HEK293T (cell line): Measurements from ENCODE around the gene BICDL1.

Experiments used
- CTCF ChIA-PET: fragments of 350-600 bp; formaldehyde crosslinking; extraction: SDS; loops from one replicate; lab custom pipeline; 2021; ENCODE audit warnings: antibody characterized with exemption, inconsistent platforms; lab: Yijun Ruan, JAX
- POLR2A ChIA-PET: fragments of 350-600 bp; formaldehyde crosslinking; extraction: SDS; loops from one replicate; lab custom pipeline; 2020; ENCODE audit warnings: antibody characterized with exemption, inconsistent platforms; lab: Yijun Ruan, JAX
- DNase-seq: peaks from one replicate; pipeline ENCODE4 v3.0.0; 2012; ENCODE audit warnings: mixed read lengths; ENCODE audit errors: extremely low spot score
- ARNT ChIP-seq: fragments of 450-650 bp; IDR thresholded peaks from 2 replicates; pipeline ENCODE4 v1.6.1; 2017; ENCODE audit warnings: mild to moderate bottlenecking
- BHLHE40 ChIP-seq: fragments of 450-650 bp; IDR thresholded peaks from 2 replicates; pipeline ENCODE4 v1.6.1; 2016; ENCODE audit warnings: mild to moderate bottlenecking, moderate library complexity, borderline replicate concordance
- CTBP1 ChIP-seq: fragments of 450-650 bp; IDR thresholded peaks from 2 replicates; pipeline ENCODE4 v1.6.1; 2016; ENCODE audit warnings: borderline replicate concordance
- ELF4 ChIP-seq: fragments of 450-650 bp; IDR thresholded peaks from 2 replicates; pipeline ENCODE4 v1.6.1; 2017; ENCODE audit warnings: antibody characterized with exemption
- FOXA1 ChIP-seq: fragments of 450-650 bp; IDR thresholded peaks from 2 replicates; pipeline ENCODE4 v1.6.1; 2016; ENCODE audit warnings: mild to moderate bottlenecking
- FOXK2 ChIP-seq: fragments of 450-650 bp; IDR thresholded peaks from 2 replicates; pipeline ENCODE4 v1.6.1; 2016; ENCODE audit warnings: mild to moderate bottlenecking
- FOXM1 ChIP-seq: fragments of 450-650 bp; IDR thresholded peaks from 2 replicates; pipeline ENCODE4 v1.6.1; 2017; ENCODE audit warnings: mild to moderate bottlenecking, borderline replicate concordance
- HDGF ChIP-seq: fragments of 450-650 bp; IDR thresholded peaks from 2 replicates; pipeline ENCODE4 v1.6.1; 2017; ENCODE audit warnings: antibody characterized with exemption, borderline replicate concordance
- L3MBTL2 ChIP-seq: fragments of 450-650 bp; conservative IDR thresholded peaks from 2 replicates; pipeline ENCODE4 v1.6.1; 2016; ENCODE audit warnings: mild to moderate bottlenecking
- LEF1 ChIP-seq: fragments of 450-650 bp; IDR thresholded peaks from 2 replicates; pipeline ENCODE4 v1.6.1; 2017; ENCODE audit warnings: mild to moderate bottlenecking, borderline replicate concordance
- NFRKB ChIP-seq: fragments of 450-650 bp; IDR thresholded peaks from 2 replicates; pipeline ENCODE4 v1.6.1; 2016; ENCODE audit warnings: mild to moderate bottlenecking, moderate library complexity
- SP1 ChIP-seq: fragments of 450-650 bp; IDR thresholded peaks from 2 replicates; pipeline ENCODE4 v1.6.1; 2017
- SUZ12 ChIP-seq: fragments of 450-650 bp; IDR thresholded peaks from 2 replicates; pipeline ENCODE4 v1.6.1; 2016; ENCODE audit warnings: mild to moderate bottlenecking
- TARDBP ChIP-seq: fragments of 450-650 bp; IDR thresholded peaks from 2 replicates; pipeline ENCODE4 v1.6.1; 2016
- ZNF384 ChIP-seq: fragments of 450-650 bp; IDR thresholded peaks from 2 replicates; pipeline ENCODE4 v1.6.1; 2016
- TF ChIP-seq, protein P1 (sequence below): fragments of 450-650 bp; IDR thresholded peaks from 2 replicates; pipeline ENCODE4 v1.6.1; 2016

Gene BICDL1

DNA sequence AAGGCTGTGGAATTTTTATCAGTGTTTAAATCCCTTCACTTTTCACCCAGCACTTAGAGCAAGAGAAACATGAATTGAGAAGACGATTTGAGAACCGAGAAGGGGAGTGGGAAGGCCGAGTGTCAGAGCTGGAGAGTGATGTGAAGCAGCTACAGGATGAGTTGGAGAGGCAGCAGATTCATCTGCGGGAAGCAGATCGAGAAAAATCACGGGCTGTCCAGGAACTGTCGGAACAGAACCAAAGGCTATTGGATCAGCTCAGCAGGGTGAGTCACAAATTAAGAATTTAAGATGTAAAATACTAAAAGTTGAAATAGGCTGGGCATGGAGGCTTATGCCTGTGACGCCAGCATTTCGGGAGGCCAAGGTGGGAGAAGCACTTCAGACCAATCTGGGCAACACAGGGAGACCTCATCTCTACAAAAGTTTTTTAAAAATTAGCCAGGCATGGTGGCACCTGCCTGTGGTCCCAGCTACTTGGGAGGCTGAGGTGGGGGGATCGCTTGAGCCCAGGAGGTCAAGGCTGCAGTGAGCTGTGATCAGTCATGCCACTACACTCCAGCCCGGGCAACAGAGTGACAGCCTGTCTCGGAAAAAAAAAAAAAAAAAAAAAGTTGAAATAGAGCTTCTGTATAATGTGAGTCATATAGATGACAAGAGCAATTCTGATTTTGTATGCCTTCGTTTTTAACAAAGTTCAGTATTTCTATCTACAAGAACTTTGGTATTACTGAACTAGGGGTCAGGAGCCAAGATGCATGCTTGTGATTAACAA is 9.6 kb downstream of the BICDL1 start:
- POLR2A ChIA-PET: no interaction called here
- TF ChIP-seq FOXK2 (no peak), L3MBTL2 (no peak), ARNT (no peak)
- no peak for DNase-seq
- CTCF ChIA-PET: no interaction called here

DNA sequence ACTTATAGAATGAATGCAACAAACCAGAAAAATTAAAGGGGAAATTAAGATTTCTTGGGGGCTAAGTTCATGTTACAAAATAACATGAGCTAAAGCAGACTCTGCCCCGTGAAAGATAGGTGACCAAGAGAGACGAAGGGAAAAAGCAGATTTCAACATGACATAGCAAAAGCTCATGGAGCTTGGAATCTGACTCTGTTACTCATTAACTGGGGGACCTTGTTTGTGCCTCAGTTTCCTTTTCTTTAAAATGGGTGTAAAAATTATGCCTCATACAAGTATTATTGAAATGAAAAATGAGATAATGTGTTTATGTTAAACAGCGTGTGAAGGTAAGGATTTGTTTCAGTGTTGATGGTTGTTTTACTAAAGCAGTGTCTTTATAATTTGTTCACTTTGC is 11.5 kb downstream of the BICDL1 start:
- CTCF ChIA-PET: no interaction called here
- no peak for DNase-seq
- POLR2A ChIA-PET: no interaction called here
- TF ChIP-seq SUZ12 (no peak), NFRKB (no peak), CTBP1 (no peak), ZNF384 (no peak), LEF1 (no peak), ARNT (no peak), BHLHE40 (no peak), FOXA1 (no peak), HDGF (no peak), FOXM1 (no peak), ELF4 (no peak), TARDBP (no peak), FOXK2 (no peak), L3MBTL2 (no peak), SP1 (no peak)
- TF ChIP-seq, protein P1, sequence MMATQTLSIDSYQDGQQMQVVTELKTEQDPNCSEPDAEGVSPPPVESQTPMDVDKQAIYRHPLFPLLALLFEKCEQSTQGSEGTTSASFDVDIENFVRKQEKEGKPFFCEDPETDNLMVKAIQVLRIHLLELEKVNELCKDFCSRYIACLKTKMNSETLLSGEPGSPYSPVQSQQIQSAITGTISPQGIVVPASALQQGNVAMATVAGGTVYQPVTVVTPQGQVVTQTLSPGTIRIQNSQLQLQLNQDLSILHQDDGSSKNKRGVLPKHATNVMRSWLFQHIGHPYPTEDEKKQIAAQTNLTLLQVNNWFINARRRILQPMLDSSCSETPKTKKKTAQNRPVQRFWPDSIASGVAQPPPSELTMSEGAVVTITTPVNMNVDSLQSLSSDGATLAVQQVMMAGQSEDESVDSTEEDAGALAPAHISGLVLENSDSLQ: no peak

DNA sequence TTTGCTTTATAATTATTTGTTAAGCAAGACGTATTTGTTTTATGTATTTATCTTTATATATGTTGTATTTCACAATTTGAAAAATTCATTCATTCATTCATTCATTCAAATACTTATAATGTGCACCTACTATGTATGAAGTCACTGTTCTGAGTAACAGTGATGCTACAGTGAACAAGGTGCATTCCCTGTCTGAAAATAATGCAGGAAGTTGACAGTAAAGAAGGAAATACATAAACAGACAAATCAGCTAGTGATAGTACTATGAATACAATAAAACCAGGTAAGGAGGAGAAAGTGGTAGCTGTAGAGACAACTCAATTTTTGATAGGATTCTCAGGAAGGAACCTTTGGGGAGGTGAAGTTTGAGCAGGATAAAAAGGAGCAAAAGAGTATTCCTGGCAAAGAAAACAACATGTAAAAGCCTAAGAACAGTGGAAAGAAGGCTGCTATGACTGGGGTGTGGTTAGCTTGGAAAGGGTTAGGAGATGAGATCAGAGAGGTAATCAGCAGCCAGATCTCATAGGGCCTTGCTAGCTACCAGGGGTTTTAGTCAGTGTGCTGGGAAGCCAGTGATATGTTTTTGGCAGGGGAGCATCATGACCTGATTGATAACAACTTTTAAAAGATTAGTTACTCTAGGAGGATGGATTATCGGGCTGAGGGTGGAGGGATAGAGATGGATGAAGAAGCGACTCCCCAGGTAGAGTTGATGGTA is 17.4 kb downstream of the BICDL1 start:
- no peak for DNase-seq
- TF ChIP-seq HDGF (no peak), ZNF384 (no peak), BHLHE40 (no peak)
- ChIA-PET CTCF (no interaction called here), POLR2A (interaction anchor here (1.0 kb wide), 1 partner anchor 195 kb away, joined by 3 read pairs; the partner anchor contains the start of gene RPLP0)

DNA sequence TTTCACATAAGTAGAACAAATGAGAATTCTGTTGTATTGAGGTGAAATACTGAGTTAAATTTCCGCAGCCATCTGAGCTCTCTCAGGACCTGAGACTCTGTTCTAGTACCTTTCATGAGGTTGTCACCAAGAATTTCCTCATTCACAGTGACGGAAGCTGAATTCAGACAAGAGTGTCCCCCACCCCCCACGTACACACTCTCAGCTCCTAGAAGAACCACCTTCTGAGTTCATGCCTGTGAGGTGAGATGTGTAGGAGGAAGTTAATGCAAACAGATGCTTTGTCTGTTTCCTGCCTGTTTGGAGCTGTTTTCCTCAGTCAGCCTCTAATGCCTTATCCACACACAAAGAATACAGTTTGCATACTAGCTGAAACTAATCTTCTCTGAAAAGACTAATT is 18.2 kb downstream of the BICDL1 start:
- TF ChIP-seq FOXK2 (no peak), SP1 (no peak), BHLHE40 (no peak), TARDBP (no peak)
- TF ChIP-seq, protein P1: no peak
- CTCF ChIA-PET: no interaction called here
- POLR2A ChIA-PET: interaction anchor here (1.2 kb wide), 1 partner anchor 10 kb away, joined by 4 read pairs; no protein-coding TSS in a partner anchor
- no peak for DNase-seq

DNA sequence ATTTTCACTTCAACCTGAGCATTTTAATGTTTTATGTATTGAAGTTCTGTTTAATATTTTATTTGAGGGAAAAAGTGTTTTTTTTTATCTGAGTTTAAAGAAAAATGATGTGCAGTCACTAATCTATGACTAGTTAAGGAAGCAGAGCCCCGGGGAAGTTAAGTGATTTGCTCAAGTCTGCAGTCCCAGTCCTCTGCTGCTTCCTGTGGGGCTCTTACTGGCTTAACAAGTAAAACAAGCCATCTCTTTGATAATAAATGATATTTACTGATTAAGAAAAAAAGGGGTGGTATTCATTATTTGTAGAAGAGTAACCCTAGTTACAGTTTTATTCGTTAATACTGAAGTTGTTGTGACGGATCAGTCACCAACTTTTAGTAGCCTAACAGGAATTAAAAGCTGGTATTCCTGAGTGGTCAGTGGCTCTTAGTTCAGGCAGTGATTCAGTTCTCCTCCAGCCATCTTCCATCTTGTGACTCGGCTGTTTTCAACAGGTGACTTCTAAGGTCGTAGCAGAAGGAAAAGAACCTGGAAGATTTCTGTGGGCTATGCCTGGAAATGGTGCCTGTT is 21.7 kb downstream of the BICDL1 start:
- DNase-seq: no peak
- ChIA-PET POLR2A (no interaction called here), CTCF (no interaction called here)
- TF ChIP-seq FOXK2 (no peak), FOXM1 (no peak)

DNA sequence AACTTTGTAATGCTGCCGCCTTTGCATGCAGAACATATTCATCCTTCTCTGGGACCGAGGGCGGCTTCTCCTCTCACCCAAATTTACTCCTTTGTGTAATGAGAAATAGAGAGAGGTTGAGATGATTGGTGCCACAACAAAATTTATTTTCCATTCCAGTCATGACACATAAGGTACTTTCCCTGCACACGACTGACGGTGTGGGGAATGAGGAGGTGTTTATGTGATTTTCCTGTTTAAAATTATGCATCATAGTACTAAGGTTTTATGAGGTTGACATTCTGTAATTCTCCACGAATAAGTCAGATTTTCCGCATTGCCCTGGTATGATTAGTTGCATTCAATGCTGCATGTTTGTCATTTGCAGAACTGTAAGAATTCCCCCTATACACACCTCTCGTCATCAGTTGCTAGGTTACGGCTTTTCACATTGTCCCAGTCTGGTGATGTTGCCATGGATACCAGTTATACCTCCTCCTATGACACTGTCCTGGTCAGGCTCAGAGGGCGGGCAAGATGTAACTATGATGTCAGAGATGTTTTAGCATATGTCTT is 23.1 kb downstream of the BICDL1 start:
- CTCF ChIA-PET: no interaction called here
- DNase-seq: peak; percentile 21

More for the DNA sequence above, 23.1 kb downstream of the BICDL1 start:
- TF ChIP-seq NFRKB (no peak), FOXM1 (no peak), FOXA1 (no peak), BHLHE40 (no peak), ARNT (no peak), SUZ12 (no peak), TARDBP (no peak), L3MBTL2 (no peak), HDGF (no peak)
- TF ChIP-seq, protein P1: no peak
- POLR2A ChIA-PET: no interaction called here
